Fibroblast of the aortic adventitia (primary cell): Measurements from ENCODE around the gene POFUT2. TPM values are rescaled to one million over a fixed set of nuclear protein-coding genes. Genes with fewer than 3 reads are reported as not detected.

ENCODE experiments used
- DNase-seq: peaks from one replicate; pipeline ENCODE4 v3.0.0-alpha.2; 2010; ENCODE audit warnings: low read depth
- H3K4me3 ChIP-seq: 2 replicates; pipeline ENCODE4 v1.5.1; 2011; ENCODE audit warnings: low read depth, mild to moderate bottlenecking, control low read depth, low read length, moderate library complexity
- total RNA-seq: library from RNA; depleted of rRNA; stranded (reverse); fragments of >200 nt; gene quantifications from 2 replicates; pipeline ENCODE4 v1.2.3, GENCODE V29; 2012; ENCODE audit warnings: low replicate concordance
- TF ChIP-seq, protein P1 (sequence below): IDR thresholded peaks from 2 replicates; pipeline ENCODE4 v1.5.1; 2011; ENCODE audit warnings: mild to moderate bottlenecking, low read length, control low read depth, inconsistent platforms; ENCODE audit not compliant: insufficient read depth

The POFUT2 gene
- total RNA-seq, 1 donor = 23.8 TPM

DNA sequence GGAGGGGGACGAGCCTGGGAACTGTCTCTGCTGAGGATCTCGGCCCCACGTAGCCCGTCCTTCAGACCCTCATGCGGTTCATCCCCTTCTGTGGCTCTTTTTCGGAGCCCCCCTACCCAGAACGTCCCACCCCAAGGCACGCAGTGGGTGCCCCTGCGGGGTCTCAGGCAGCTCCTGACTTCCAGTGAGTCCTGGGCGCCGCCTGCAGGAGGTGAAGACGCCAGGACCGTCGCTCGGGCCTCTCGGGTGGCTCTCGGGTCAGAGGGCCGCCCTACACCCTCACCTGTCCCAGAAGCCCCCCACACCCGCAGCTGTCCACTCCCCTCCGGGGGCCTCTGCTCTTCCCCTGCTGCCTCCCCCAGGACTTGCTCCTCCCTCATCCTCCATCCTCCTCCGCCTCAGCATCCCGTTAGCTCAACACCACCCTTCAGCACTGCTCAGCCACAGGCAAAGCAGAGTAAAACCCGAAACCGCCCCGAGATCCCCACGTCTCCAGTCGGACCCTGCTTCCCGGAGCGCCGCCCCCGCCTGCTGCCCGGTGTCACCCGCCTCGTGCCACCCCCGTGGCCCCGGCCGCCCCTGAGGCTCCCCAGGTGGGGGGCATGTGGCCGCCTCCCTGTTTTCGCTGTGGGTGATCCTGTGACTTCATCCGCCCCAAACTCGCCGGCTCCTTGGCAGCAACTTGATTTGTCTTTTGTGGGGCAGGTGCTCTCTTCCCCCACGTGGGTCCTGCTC is 13.3 kb upstream of the POFUT2 start:
- H3K4me3 ChIP-seq = no peak overlapping the region
- DNase-seq = no peak
- TF ChIP-seq, protein P1, sequence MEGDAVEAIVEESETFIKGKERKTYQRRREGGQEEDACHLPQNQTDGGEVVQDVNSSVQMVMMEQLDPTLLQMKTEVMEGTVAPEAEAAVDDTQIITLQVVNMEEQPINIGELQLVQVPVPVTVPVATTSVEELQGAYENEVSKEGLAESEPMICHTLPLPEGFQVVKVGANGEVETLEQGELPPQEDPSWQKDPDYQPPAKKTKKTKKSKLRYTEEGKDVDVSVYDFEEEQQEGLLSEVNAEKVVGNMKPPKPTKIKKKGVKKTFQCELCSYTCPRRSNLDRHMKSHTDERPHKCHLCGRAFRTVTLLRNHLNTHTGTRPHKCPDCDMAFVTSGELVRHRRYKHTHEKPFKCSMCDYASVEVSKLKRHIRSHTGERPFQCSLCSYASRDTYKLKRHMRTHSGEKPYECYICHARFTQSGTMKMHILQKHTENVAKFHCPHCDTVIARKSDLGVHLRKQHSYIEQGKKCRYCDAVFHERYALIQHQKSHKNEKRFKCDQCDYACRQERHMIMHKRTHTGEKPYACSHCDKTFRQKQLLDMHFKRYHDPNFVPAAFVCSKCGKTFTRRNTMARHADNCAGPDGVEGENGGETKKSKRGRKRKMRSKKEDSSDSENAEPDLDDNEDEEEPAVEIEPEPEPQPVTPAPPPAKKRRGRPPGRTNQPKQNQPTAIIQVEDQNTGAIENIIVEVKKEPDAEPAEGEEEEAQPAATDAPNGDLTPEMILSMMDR = no peak

DNA sequence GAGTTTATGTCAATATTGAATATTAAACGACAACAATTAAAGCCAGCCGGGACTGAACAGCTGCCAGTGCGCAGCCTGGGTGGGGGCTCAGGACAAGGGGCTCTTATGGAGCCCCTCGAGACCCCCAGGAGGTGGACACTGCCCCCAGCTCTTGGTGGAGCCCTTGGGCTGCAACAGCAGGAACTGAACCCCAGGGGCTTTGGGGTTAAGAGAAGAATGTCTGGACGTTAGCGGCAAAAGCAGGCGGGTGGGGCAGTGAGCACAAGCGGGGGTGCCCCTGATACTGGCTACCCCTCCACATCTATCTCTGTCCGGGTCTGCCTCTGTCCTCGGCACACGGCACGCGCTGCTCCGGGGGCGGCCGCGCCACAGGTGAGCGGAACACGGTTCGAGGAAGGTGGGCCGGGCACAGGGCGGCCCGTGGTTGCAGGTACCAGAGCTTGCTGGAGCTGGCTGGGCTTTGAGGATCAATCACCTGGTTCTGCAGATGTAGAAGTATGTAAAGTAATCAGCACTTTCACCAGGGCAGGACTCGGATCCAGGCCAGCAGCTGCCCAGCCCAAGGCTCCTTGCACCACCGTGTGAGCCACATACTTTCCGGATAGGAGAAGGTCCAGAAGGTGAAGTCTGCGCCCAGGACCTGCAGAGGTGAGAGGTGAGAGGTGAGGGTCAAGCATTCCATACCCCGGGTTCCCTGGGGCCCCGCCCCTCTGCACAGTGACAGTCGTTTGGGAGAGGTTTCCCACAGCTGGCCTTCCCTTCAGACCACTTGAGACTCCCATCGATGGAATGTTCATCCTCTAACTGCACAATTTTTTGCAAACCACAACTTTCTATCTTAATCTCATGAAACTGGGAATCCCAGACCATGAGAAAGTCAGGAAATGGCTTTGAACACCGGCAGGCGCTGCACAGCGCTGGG is 12.4 kb upstream of the POFUT2 start:
- DNase-seq = no peak
- TF ChIP-seq, protein P1 = no peak
- no peak overlapping the region for H3K4me3 ChIP-seq

DNA sequence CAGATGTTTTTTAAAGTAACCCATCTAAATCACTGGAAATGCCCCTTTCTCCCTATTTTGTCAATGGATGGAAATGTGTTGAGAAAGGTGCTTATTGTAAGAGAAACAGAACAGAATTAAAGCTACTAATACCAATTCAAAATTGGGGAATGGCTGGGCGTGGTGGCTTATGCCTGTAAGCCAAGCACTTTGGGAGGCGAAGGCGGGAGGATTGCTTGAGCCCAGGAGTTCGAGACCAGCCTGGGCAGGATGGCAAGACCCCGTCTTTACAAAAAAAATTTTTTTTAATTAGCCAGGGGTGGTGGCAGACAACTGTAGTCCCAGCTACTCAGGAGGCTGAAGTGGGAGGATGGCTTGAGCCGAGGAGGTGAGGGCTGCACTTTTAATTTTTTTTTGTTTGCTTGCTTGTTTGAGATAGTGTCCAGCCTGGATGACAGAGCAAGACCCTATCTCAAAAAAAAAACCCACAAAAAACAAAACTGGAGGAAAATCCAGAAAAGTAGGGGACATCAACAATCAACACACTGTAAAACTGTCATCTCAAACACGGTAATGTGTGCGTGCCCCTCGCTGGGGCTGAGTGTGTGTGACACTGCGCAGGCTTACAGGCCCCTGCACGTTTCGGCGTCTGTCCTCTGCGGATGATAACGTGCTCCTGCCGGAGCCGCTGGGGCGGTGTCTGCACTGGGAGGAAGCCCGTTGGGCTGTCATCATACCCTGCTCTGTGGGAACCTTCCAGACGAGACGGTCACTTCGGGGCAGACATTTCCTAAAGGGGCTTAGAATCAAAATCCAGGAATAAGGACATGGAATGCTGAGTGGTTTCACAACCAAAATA is 11.6 kb upstream of the POFUT2 start:
- no peak overlapping the region for H3K4me3 ChIP-seq
- TF ChIP-seq, protein P1 = no peak
- no peak for DNase-seq

DNA sequence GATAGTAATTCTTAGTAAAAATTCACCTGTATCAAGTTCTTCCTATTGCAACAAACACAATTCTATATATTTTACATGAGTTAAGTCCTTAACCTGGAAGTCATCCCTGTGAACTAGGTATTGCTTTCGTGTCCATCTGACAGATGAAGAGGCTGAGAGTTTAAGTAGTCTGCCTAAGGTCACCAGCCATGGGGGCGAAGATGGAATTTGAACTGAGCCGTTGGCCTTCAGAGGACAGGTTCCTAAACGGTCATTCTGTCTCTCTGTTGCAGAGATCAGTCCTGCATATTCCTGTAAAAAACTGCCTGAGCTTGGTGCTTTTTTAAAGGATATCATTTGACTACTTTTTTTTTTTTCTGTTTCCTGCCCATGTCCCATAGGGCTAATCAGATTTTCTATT is 10.2 kb upstream of the POFUT2 start:
- no peak overlapping the region for H3K4me3 ChIP-seq
- no peak for DNase-seq
- TF ChIP-seq, protein P1 = no peak

DNA sequence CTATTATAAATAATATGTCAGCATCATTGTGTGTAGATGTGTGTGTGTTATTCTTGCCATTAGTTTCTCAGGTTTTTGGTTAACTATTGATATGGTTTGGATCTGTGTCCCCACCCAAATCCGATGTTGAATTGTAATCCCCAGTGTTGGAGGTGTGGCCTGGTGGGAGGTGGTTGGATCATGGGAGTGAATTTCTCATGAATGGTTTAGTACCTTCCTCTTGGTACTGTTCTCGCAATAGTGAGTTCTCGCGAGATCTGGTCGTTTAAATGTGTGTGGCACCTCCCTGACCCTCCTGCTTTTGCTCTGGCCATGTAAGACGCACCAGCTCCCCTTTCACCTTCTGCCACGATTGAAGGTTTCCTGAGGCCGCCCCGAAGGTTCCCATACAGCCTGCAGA is 9.6 kb upstream of the POFUT2 start:
- H3K4me3 ChIP-seq = no peak overlapping the region
- TF ChIP-seq, protein P1 = no peak
- DNase-seq = no peak

DNA sequence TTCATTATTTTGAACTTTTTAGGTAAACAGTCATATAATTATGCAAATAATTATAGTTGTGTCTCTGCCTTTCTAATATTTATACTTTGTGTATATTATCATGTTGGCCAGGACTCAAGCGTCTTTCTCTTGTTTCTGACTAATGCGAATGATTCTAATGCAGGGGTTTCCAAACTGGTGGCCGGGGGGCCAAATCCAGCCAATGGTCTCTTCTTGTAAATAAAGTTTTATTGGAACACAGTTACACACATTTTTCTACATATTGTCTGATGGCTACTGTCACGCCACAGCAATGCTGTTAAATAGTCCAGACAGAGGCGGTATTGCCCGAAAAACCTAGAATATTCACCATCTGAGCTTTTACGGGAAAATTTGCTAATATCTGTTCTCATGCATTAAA is 8.9 kb upstream of the POFUT2 start:
- no peak overlapping the region for H3K4me3 ChIP-seq
- DNase-seq = no peak
- TF ChIP-seq, protein P1 = no peak
